Hepatocyte (in vitro differentiated cells): ENCODE results near the gene TSPAN19. TPM values are rescaled to one million over a fixed set of nuclear protein-coding genes. Genes with fewer than 3 reads are reported as not detected.

Experiments used
- DNase-seq: peaks from one replicate; pipeline ENCODE4 v3.0.0-alpha.2; 2016; ENCODE audit warnings: low spot score
- H2AFZ ChIP-seq: fragments of 200-600 bp; sonication (generic); 2 replicates; pipeline ENCODE4 v1.6.0; 2016; ENCODE audit warnings: antibody characterized with exemption, mild to moderate bottlenecking
- H3K27ac ChIP-seq: fragments of 200-600 bp; sonication (generic); 2 replicates; pipeline ENCODE4 v1.5.1; 2016; ENCODE audit warnings: mild to moderate bottlenecking
- H3K27me3 ChIP-seq: fragments of 200-600 bp; sonication (generic); 2 replicates; pipeline ENCODE4 v1.6.1; 2016
- H3K36me3 ChIP-seq: fragments of 200-600 bp; sonication (generic); replicated peaks from 2 replicates; pipeline ENCODE4 v1.5.1; 2016; ENCODE audit warnings: low read depth; ENCODE audit not compliant: insufficient read depth
- H3K4me1 ChIP-seq: fragments of 200-600 bp; sonication (generic); 2 replicates; pipeline ENCODE4 v1.5.1; 2016; ENCODE audit warnings: mild to moderate bottlenecking, moderate library complexity; ENCODE audit not compliant: insufficient read depth
- H3K4me2 ChIP-seq: fragments of 200-600 bp; sonication (generic); 2 replicates; pipeline ENCODE4 v1.6.0; 2016
- H3K4me3 ChIP-seq: fragments of 200-600 bp; sonication (generic); 2 replicates; pipeline ENCODE4 v1.5.1; 2016; ENCODE audit warnings: mild to moderate bottlenecking
- H3K79me2 ChIP-seq: fragments of 200-600 bp; sonication (generic); 2 replicates; pipeline ENCODE4 v1.6.0; 2017; ENCODE audit warnings: mild to moderate bottlenecking
- H3K9me2 ChIP-seq: fragments of 200-600 bp; sonication (generic); replicated peaks from 2 replicates; pipeline ENCODE4 v1.6.0; 2017; ENCODE audit warnings: mild to moderate bottlenecking; ENCODE audit not compliant: insufficient read depth
- H3K9me3 ChIP-seq: fragments of 200-600 bp; sonication (generic); 2 replicates; pipeline ENCODE4 v1.5.1; 2016; ENCODE audit warnings: low read depth, mild to moderate bottlenecking
- H4K20me1 ChIP-seq: fragments of 200-600 bp; sonication (generic); 2 replicates; pipeline ENCODE4 v1.6.0; 2016; ENCODE audit warnings: mild to moderate bottlenecking; ENCODE audit not compliant: insufficient read depth, poor library complexity, severe bottlenecking
- EZH2 ChIP-seq: fragments of 200-600 bp; sonication (generic); IDR thresholded peaks from 2 replicates; pipeline ENCODE4 v1.6.1; 2016; ENCODE audit warnings: antibody characterized with exemption, mild to moderate bottlenecking, borderline replicate concordance
- EZH2phosphoT487 ChIP-seq: fragments of 200-600 bp; sonication (generic); IDR thresholded peaks from one replicate; pipeline ENCODE4 v1.6.1; 2018; ENCODE audit warnings: antibody characterized with exemption, mild to moderate bottlenecking, low read depth, moderate library complexity; ENCODE audit not compliant: unreplicated experiment, severe bottlenecking
- WGBS: methylation state at CpG from one replicate; pipeline ENCODE4 v1.1.6; 2016; ENCODE audit warnings: low lambda C conversion rate; ENCODE audit errors: missing lambda C conversion rate; 5-methylcytosine and 5-hydroxymethylcytosine counted together
- polyA plus RNA-seq: library from polyadenylated mRNA; unstranded; fragments of >200 nt; fragmentation: Nextera tagmentation; extraction: Ambion mirVana; gene quantifications from 2 replicates; pipeline ENCODE4 v1.2.1, GENCODE V29; 2016
- total RNA-seq: library from RNA; depleted of rRNA; stranded (reverse); fragments of >200 nt; gene quantifications from 2 replicates; pipeline ENCODE4 v1.2.3, GENCODE V29; 2014
- TF ChIP-seq, protein P1 (sequence below): fragments of 200-600 bp; sonication (generic); IDR thresholded peaks from 2 replicates; pipeline ENCODE4 v1.5.1; 2016; ENCODE audit warnings: antibody characterized with exemption, mild to moderate bottlenecking; ENCODE audit not compliant: poor library complexity

TSPAN19 gene
- total and polyA plus RNA-seq, 2 experiments from 2014 or later: not detected

DNA sequence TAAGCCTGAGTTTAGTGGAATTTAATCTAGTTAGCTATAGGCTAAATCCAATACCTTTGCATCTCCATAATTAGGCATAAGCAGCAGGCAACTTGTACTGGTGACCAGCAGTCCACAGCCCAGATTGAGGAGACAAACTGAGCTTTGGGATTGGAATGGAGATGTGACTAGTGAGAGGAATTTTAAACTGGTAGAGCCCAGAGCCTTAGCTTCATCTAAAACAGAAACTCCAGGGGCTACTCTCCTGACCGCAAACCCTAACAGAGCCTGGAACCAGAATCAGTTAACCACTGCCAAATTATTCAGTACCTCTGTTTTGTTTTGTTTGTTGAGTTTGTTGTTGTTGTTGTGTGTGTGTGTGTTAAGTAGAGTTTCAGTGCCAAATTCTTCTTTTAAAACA, 53.2 kb downstream of the TSPAN19 start:
- no peaks in the 10 kb centered on the region for H3K4me1 ChIP-seq
- no peaks in the 10 kb centered on the region for H3K79me2 ChIP-seq
- WGBS: 87% methylated on average over 1 of the region's 1 CpG
- H3K9me2 ChIP-seq: no peaks in the 10 kb centered on the region
- no peak overlapping the region for H2AFZ ChIP-seq
- no peak overlapping the region for H3K4me2 ChIP-seq
- H3K9me3 ChIP-seq: no peaks in the 10 kb centered on the region
- no peaks in the 10 kb centered on the region for H4K20me1 ChIP-seq
- no peak for DNase-seq
- H3K36me3 ChIP-seq: no peaks in the 10 kb centered on the region
- H3K27me3 ChIP-seq: no peaks in the 10 kb centered on the region
- H3K4me3 ChIP-seq: no peak overlapping the region
- H3K27ac ChIP-seq: no peak overlapping the region
- TF ChIP-seq EZH2phosphoT487: no peak

DNA sequence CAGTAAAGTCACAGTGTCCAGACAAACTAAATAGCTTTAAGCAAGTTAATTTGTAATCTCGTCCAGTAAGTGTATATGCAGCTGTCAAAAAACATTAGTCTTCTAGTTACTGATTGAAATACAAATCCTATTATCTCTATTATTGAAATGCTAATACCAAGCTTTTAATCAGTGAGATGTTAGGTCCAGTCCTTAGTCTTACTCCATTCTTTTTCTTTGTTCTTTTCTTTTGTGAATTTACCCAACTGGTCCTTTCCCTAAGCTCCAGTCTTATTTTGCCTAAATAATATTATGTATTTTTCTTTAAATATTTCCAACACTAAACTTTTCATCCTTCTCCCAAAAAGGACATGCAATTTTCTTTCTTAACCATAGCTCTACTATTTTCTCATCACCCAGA, 57.2 kb downstream of the TSPAN19 start:
- no peaks in the 10 kb centered on the region for H4K20me1 ChIP-seq
- TF ChIP-seq, protein P1, sequence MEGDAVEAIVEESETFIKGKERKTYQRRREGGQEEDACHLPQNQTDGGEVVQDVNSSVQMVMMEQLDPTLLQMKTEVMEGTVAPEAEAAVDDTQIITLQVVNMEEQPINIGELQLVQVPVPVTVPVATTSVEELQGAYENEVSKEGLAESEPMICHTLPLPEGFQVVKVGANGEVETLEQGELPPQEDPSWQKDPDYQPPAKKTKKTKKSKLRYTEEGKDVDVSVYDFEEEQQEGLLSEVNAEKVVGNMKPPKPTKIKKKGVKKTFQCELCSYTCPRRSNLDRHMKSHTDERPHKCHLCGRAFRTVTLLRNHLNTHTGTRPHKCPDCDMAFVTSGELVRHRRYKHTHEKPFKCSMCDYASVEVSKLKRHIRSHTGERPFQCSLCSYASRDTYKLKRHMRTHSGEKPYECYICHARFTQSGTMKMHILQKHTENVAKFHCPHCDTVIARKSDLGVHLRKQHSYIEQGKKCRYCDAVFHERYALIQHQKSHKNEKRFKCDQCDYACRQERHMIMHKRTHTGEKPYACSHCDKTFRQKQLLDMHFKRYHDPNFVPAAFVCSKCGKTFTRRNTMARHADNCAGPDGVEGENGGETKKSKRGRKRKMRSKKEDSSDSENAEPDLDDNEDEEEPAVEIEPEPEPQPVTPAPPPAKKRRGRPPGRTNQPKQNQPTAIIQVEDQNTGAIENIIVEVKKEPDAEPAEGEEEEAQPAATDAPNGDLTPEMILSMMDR: no peak
- TF ChIP-seq EZH2phosphoT487 (no peak), EZH2 (no peak)
- no peaks in the 10 kb centered on the region for H3K9me3 ChIP-seq
- H3K4me2 ChIP-seq: no peak overlapping the region
- no peak overlapping the region for H3K27ac ChIP-seq
- 33% methylated on average over 1 of the region's 1 CpG for WGBS
- H3K9me2 ChIP-seq: no peaks in the 10 kb centered on the region
- no peak overlapping the region for H3K4me3 ChIP-seq
- DNase-seq: no peak
- H2AFZ ChIP-seq: no peak overlapping the region
- no peaks in the 10 kb centered on the region for H3K4me1 ChIP-seq
- H3K36me3 ChIP-seq: no peaks in the 10 kb centered on the region
- H3K27me3 ChIP-seq: no peaks in the 10 kb centered on the region
- H3K79me2 ChIP-seq: no peaks in the 10 kb centered on the region

DNA sequence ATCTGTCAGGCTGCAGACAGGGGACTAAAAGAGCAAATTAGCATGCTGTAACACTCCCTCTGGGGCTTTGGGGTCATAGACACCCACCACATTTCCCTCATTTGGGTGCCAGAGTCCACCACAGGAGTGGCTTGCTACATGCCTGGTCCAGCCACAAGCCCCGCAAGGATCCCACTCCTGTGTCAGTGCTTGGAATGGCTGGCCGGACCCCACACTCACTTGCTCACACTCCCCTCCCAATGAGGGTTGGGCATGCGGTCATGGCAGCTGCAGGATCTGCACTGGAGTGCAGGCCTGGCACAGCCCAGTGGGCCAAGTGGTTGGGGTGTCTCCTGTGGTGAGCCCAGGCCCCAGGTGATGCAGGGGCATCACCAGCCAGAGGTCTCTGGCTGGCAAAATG, 59.9 kb downstream of the TSPAN19 start:
- Histone ChIP-seq H3K27ac (no peak overlapping the region), H4K20me1 (no peaks in the 10 kb centered on the region), H3K27me3 (no peaks in the 10 kb centered on the region), H3K79me2 (no peaks in the 10 kb centered on the region), H3K4me2 (no peak overlapping the region), H2AFZ (no peak overlapping the region), H3K9me2 (no peaks in the 10 kb centered on the region), H3K4me3 (no peak overlapping the region), H3K9me3 (no peaks in the 10 kb centered on the region), H3K36me3 (no peaks in the 10 kb centered on the region), H3K4me1 (no peaks in the 10 kb centered on the region)
- no peak for DNase-seq
- 93% methylated on average over 3 of the region's 3 CpGs for WGBS
- TF ChIP-seq, protein P1: no peak
- no peak for TF ChIP-seq EZH2
- no peak for TF ChIP-seq EZH2phosphoT487

DNA sequence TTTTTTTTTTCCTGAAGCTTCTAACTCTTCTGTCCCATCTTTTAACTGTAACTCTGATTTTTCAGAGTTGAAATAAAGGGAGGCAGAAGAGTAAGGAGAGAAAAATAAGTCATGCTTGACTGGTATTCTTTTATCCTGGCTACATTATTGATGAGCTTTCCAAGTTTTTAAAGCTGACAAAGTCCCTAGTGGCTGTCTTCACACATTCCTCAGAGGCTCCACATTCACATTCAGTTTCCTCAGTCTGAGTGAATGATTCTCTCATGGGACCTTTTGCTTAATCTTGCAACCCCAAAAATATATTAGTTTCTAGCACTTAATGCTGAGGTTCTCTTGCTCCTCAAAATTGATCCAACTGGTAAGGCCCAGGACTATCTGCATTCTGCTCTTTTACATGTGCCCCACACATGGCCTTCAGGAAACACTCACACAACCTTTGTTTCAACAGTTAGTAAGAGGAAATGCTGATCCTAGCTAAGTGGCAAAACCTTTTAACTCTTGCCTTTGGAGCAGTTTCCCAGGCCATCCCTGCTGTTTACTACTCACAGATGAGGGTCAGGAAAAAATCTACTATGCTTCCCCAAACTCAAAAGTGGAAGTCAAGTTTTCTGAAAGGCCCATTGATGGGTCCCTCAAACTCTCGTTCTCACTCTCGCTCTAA, 61.8 kb downstream of the TSPAN19 start:
- Histone ChIP-seq H3K9me3 (no peaks in the 10 kb centered on the region), H3K36me3 (no peaks in the 10 kb centered on the region), H3K9me2 (no peaks in the 10 kb centered on the region), H3K4me2 (no peak overlapping the region), H3K79me2 (no peaks in the 10 kb centered on the region), H2AFZ (no peak overlapping the region), H3K27me3 (no peaks in the 10 kb centered on the region), H4K20me1 (no peaks in the 10 kb centered on the region), H3K4me3 (no peak overlapping the region), H3K27ac (no peak overlapping the region), H3K4me1 (no peaks in the 10 kb centered on the region)
- 98% methylated on average over 2 of the region's 2 CpGs for WGBS
- no peak for DNase-seq
- TF ChIP-seq, protein P1: no peak
- TF ChIP-seq EZH2 (no peak), EZH2phosphoT487 (no peak)
